Trophoblast cell (in vitro differentiated cells and primary cell): ENCODE results near the gene CAPN14.

Experiments
- DNase-seq, 2 donors: peaks; one replicate each; pipeline ENCODE4 v3.0.0-alpha.2; 2016
- H2AFZ ChIP-seq: 2 replicates; pipeline ENCODE4 v1.6.1; 2013; ENCODE audit warnings: low read length, moderate library complexity, mild to moderate bottlenecking; ENCODE audit not compliant: insufficient read depth, poor library complexity
- H2AK5ac ChIP-seq: 2 replicates; pipeline ENCODE4 v1.6.1; 2013; ENCODE audit warnings: mild to moderate bottlenecking, low read length
- H2BK120ac ChIP-seq: 2 replicates; pipeline ENCODE4 v1.6.1; 2013; ENCODE audit warnings: low read length, mild to moderate bottlenecking, moderate library complexity; ENCODE audit not compliant: insufficient read depth, poor library complexity
- H2BK12ac ChIP-seq: 2 replicates; pipeline ENCODE4 v1.6.1; 2013; ENCODE audit warnings: mild to moderate bottlenecking, low read length, moderate library complexity
- H2BK5ac ChIP-seq: 2 replicates; pipeline ENCODE4 v1.6.1; 2013; ENCODE audit warnings: low read length, low read depth, moderate library complexity, mild to moderate bottlenecking; ENCODE audit not compliant: poor library complexity
- H3K14ac ChIP-seq: 2 replicates; pipeline ENCODE4 v1.6.1; 2013; ENCODE audit warnings: mild to moderate bottlenecking, low read length
- H3K18ac ChIP-seq: 2 replicates; pipeline ENCODE4 v1.6.1; 2013; ENCODE audit warnings: mild to moderate bottlenecking, low read length
- H3K23ac ChIP-seq: 2 replicates; pipeline ENCODE4 v1.6.1; 2013; ENCODE audit warnings: low read length
- H3K27ac ChIP-seq: 2 replicates; pipeline ENCODE4 v1.5.1; 2013; ENCODE audit warnings: low read depth, mild to moderate bottlenecking, inconsistent platforms, low read length, moderate library complexity
- H3K27me3 ChIP-seq: 2 replicates; pipeline ENCODE4 v1.6.1; 2013; ENCODE audit warnings: inconsistent platforms, mild to moderate bottlenecking, low read length, moderate library complexity; ENCODE audit not compliant: insufficient read depth
- H3K36me3 ChIP-seq, 2 experiments: 1 replicate in 1 of 2; 2 replicates in 1 of 2; pipeline ENCODE4 v1.6.1; 2013; ENCODE audit warnings: low read length in 2 of 2, mild to moderate bottlenecking in 2 of 2, moderate library complexity in 1 of 2; ENCODE audit not compliant: insufficient read depth in 2 of 2, control insufficient read depth in 1 of 2
- H3K4ac ChIP-seq: 2 replicates; pipeline ENCODE4 v1.6.1; 2013; ENCODE audit warnings: low read depth, mild to moderate bottlenecking, low read length, moderate library complexity
- H3K4me1 ChIP-seq, 2 experiments: 1 replicate in 1 of 2; 2 replicates in 1 of 2; pipeline ENCODE4 v1.6.1; 2013; ENCODE audit warnings: low read length in 2 of 2, mild to moderate bottlenecking in 2 of 2, moderate library complexity in 1 of 2; ENCODE audit not compliant: insufficient read depth in 2 of 2, control insufficient read depth in 1 of 2
- H3K4me2 ChIP-seq: 2 replicates; pipeline ENCODE4 v1.6.1; 2013; ENCODE audit warnings: inconsistent platforms, mild to moderate bottlenecking, low read length, moderate library complexity
- H3K4me3 ChIP-seq: 2 replicates; pipeline ENCODE4 v1.5.1; 2013; ENCODE audit warnings: mild to moderate bottlenecking, low read depth, low read length, inconsistent platforms
- H3K79me1 ChIP-seq: one replicate; pipeline ENCODE4 v1.6.1; 2013; ENCODE audit warnings: low read length
- H3K79me2 ChIP-seq: 2 replicates; pipeline ENCODE4 v1.6.1; 2013; ENCODE audit warnings: low read length, mild to moderate bottlenecking; ENCODE audit not compliant: control insufficient read depth, insufficient read depth, poor library complexity
- H3K9ac ChIP-seq: 2 replicates; pipeline ENCODE4 v1.6.1; 2013; ENCODE audit warnings: mild to moderate bottlenecking, low read length
- H3K9me3 ChIP-seq: 2 replicates; pipeline ENCODE4 v1.6.1; 2013; ENCODE audit warnings: low read depth, mild to moderate bottlenecking, control low read depth, inconsistent platforms, low read length; ENCODE audit not compliant: insufficient read depth
- H4K12ac ChIP-seq: 2 replicates; pipeline ENCODE4 v1.6.1; 2013; ENCODE audit warnings: low read depth, mild to moderate bottlenecking, low read length, moderate library complexity
- H4K8ac ChIP-seq: 2 replicates; pipeline ENCODE4 v1.6.1; 2013; ENCODE audit warnings: low read depth, mild to moderate bottlenecking, low read length, moderate library complexity
- H4K91ac ChIP-seq: one replicate; pipeline ENCODE4 v1.6.1; 2013; ENCODE audit warnings: low read depth, mild to moderate bottlenecking, low read length, moderate library complexity
- WGBS: extraction: QIAGEN DNeasy Blood & Tissue Kit; methylation state at CpG from one replicate; pipeline ENCODE4 v1.1.7; 2013; ENCODE audit warnings: missing lambda C conversion rate; ENCODE audit not compliant: insufficient read length, insufficient coverage; ENCODE audit errors: extremely low coverage; 5-methylcytosine and 5-hydroxymethylcytosine counted together

CAPN14 gene

GRCh38 chr2:31176742-31177141 is 40.6 kb downstream of the CAPN14 start:
- no peaks in the 10 kb centered on the region for H3K36me3 ChIP-seq
- H2AK5ac ChIP-seq, result no peak overlapping the region
- H4K12ac ChIP-seq, result no peak overlapping the region
- H4K91ac ChIP-seq, result no peak overlapping the region
- H3K18ac ChIP-seq, result no peak overlapping the region
- H4K8ac ChIP-seq, result no peak overlapping the region
- H2BK5ac ChIP-seq, result no peak overlapping the region
- no peak overlapping the region for H3K4ac ChIP-seq
- no peak for DNase-seq
- no peaks in the 10 kb centered on the region for H3K79me1 ChIP-seq
- no peak overlapping the region for H2BK120ac ChIP-seq
- H3K9me3 ChIP-seq, result no peaks in the 10 kb centered on the region
- H3K4me1 ChIP-seq, result no peaks in the 10 kb centered on the region
- H3K79me2 ChIP-seq, result no peaks in the 10 kb centered on the region
- no peaks in the 10 kb centered on the region for H3K27me3 ChIP-seq
- no peak overlapping the region for H3K27ac ChIP-seq
- H3K23ac ChIP-seq, result no peak overlapping the region
- H3K14ac ChIP-seq, result no peak overlapping the region
- H2AFZ ChIP-seq, result no peak overlapping the region
- H3K9ac ChIP-seq, result no peak overlapping the region
- H2BK12ac ChIP-seq, result no peak overlapping the region
- no CpG with 5 or more reads among the region's 10 CpGs for WGBS
- H3K4me3 ChIP-seq, result no peak overlapping the region
- H3K4me2 ChIP-seq, result no peak overlapping the region

- Histone ChIP-seq H3K4me1 (no peaks in the 10 kb centered on the region), H2AK5ac (no peak overlapping the region), H3K4ac (no peak overlapping the region), H3K9me3 (no peaks in the 10 kb centered on the region), H3K27ac (no peak overlapping the region), H3K23ac (no peak overlapping the region), H3K27me3 (no peaks in the 10 kb centered on the region), H3K79me1 (no peaks in the 10 kb centered on the region), H2BK5ac (no peak overlapping the region), H3K14ac (no peak overlapping the region), H4K91ac (no peak overlapping the region), H4K12ac (no peak overlapping the region), H3K4me3 (no peak overlapping the region), H3K4me2 (no peak overlapping the region), H2BK12ac (no peak overlapping the region), H2BK120ac (no peak overlapping the region), H3K36me3 (no peaks in the 10 kb centered on the region), H2AFZ (no peak overlapping the region), H3K18ac (no peak overlapping the region), H3K9ac (no peak overlapping the region), H3K79me2 (no peaks in the 10 kb centered on the region), H4K8ac (no peak overlapping the region)
- no peak for DNase-seq
- WGBS, result no CpG with 5 or more reads among the region's 4 CpGs
Measured at GRCh38 chr2:31171142-31171541, 46.2 kb downstream of the CAPN14 start.

GRCh38 chr2:31170071-31170698 is 47.1 kb downstream of the CAPN14 start:
- no CpG with 5 or more reads among the region's 4 CpGs for WGBS
- Histone ChIP-seq H3K4me3 (no peak overlapping the region), H2AFZ (no peak overlapping the region), H3K79me1 (no peaks in the 10 kb centered on the region), H3K27me3 (no peaks in the 10 kb centered on the region), H3K4me2 (no peak overlapping the region), H3K4me1 (no peaks in the 10 kb centered on the region), H4K12ac (no peak overlapping the region), H4K8ac (no peak overlapping the region), H3K4ac (no peak overlapping the region), H3K23ac (no peak overlapping the region), H3K79me2 (no peaks in the 10 kb centered on the region), H2BK120ac (no peak overlapping the region), H3K9ac (no peak overlapping the region), H4K91ac (no peak overlapping the region), H3K36me3 (no peaks in the 10 kb centered on the region), H2BK5ac (no peak overlapping the region), H3K18ac (no peak overlapping the region), H2AK5ac (no peak overlapping the region), H3K27ac (no peak overlapping the region), H2BK12ac (no peak overlapping the region), H3K9me3 (no peaks in the 10 kb centered on the region), H3K14ac (no peak overlapping the region)
- peak; percentile 56 to 77 for DNase-seq

GRCh38 chr2:31168291-31168690 is 49.0 kb downstream of the CAPN14 start:
- H3K36me3 ChIP-seq, result no peaks in the 10 kb centered on the region
- WGBS, result no CpG with 5 or more reads among the region's 6 CpGs
- no peak overlapping the region for H3K4me3 ChIP-seq
- no peak overlapping the region for H2BK12ac ChIP-seq
- no peaks in the 10 kb centered on the region for H3K4me1 ChIP-seq
- H4K12ac ChIP-seq, result no peak overlapping the region
- H3K9me3 ChIP-seq, result no peaks in the 10 kb centered on the region
- H3K9ac ChIP-seq, result no peak overlapping the region
- H2AK5ac ChIP-seq, result no peak overlapping the region
- H4K91ac ChIP-seq, result no peak overlapping the region
- H3K14ac ChIP-seq, result no peak overlapping the region
- H3K79me1 ChIP-seq, result no peaks in the 10 kb centered on the region
- no peak overlapping the region for H4K8ac ChIP-seq
- no peak overlapping the region for H3K4me2 ChIP-seq
- no peaks in the 10 kb centered on the region for H3K27me3 ChIP-seq
- no peak overlapping the region for H2BK5ac ChIP-seq
- no peak overlapping the region for H2AFZ ChIP-seq
- H3K79me2 ChIP-seq, result no peaks in the 10 kb centered on the region
- no peak overlapping the region for H2BK120ac ChIP-seq
- H3K23ac ChIP-seq, result no peak overlapping the region
- H3K18ac ChIP-seq, result no peak overlapping the region
- no peak overlapping the region for H3K27ac ChIP-seq
- peak in 1 of 2 donors; percentile 13 for DNase-seq
- no peak overlapping the region for H3K4ac ChIP-seq
